Astrocyte (in vitro differentiated cells and primary cell): Measurements from ENCODE around the gene CCNT2.

Experiments
- EZH2 ChIP-seq: IDR thresholded peaks from 2 replicates; pipeline ENCODE4 v1.6.1; 2012; ENCODE audit warnings: mild to moderate bottlenecking, low read length, inconsistent platforms; ENCODE audit not compliant: insufficient read depth
- TF ChIP-seq, protein P1 (sequence below): IDR thresholded peaks from 2 replicates; pipeline ENCODE4 v1.5.1; 2011; ENCODE audit warnings: low read depth, mild to moderate bottlenecking, inconsistent platforms, low read length, moderate library complexity; ENCODE audit not compliant: insufficient read depth

DNA sequence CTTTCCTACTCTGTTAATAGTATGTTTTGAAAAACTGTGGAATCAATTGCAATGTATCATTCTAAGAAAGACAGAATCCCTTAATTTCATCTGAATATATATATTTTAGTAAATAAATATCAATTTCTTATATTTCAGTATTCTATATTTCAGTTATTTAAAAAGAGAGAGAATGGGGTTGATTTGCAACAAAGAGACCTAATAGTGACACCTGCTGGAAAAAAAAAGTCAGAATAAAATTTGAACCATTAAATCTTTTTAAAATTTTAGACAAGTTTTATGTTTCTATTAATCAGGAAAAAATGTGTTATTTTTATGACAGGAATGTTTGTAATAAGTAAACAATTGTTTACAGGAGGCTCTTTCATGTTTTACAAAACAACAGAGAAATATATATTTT lies 20.7 kb upstream of the CCNT2 start:
- TF ChIP-seq, protein P1, sequence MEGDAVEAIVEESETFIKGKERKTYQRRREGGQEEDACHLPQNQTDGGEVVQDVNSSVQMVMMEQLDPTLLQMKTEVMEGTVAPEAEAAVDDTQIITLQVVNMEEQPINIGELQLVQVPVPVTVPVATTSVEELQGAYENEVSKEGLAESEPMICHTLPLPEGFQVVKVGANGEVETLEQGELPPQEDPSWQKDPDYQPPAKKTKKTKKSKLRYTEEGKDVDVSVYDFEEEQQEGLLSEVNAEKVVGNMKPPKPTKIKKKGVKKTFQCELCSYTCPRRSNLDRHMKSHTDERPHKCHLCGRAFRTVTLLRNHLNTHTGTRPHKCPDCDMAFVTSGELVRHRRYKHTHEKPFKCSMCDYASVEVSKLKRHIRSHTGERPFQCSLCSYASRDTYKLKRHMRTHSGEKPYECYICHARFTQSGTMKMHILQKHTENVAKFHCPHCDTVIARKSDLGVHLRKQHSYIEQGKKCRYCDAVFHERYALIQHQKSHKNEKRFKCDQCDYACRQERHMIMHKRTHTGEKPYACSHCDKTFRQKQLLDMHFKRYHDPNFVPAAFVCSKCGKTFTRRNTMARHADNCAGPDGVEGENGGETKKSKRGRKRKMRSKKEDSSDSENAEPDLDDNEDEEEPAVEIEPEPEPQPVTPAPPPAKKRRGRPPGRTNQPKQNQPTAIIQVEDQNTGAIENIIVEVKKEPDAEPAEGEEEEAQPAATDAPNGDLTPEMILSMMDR, result peak; percentile 22
- no peak for TF ChIP-seq EZH2
